GM21529 (cell line): ENCODE measurements around the gene HK3.
"Not testable (repeated sequence)": the region's sequence is repeated elsewhere in the genome, so short reads cannot be mapped to it uniquely, and the experiment has no call there.

ENCODE experiments used
- ATAC-seq: cut with Tn5 transposase; IDR thresholded peaks from one replicate; pipeline ENCODE4 v1.9.1; 2021; ENCODE audit not compliant: unreplicated experiment

Gene HK3

GRCh38 chr5:176884571-176884890 is 14.6 kb downstream of the HK3 start:
- ATAC-seq, result no peak

- ATAC-seq, result no peak
These were observed 15.2 kb downstream of the HK3 start for GRCh38 chr5:176883700-176884570.

- no peak for ATAC-seq
These were observed 16.6 kb downstream of the HK3 start for GRCh38 chr5:176882567-176882903.

- no peak for ATAC-seq
These were observed 17.2 kb downstream of the HK3 start for GRCh38 chr5:176881816-176882566.

GRCh38 chr5:176881021-176881749 is 18.0 kb downstream of the HK3 start:
- ATAC-seq, result no peak

GRCh38 chr5:176880366-176881020 is 18.7 kb downstream of the HK3 start:
- no peak for ATAC-seq

GRCh38 chr5:176879663-176880361 is 19.3 kb downstream of the HK3 start:
- ATAC-seq, result no peak

- ATAC-seq, result no peak
These were observed 20.1 kb downstream of the HK3 start for GRCh38 chr5:176878906-176879662.

GRCh38 chr5:176878463-176878862 is 20.7 kb downstream of the HK3 start:
- ATAC-seq, result no peak

- no peak for ATAC-seq
These were observed 21.3 kb downstream of the HK3 start for GRCh38 chr5:176877793-176878331.

- no peak for ATAC-seq
These were observed 22.4 kb downstream of the HK3 start for GRCh38 chr5:176876506-176877431.

- ATAC-seq, result no peak
These were observed 23.2 kb downstream of the HK3 start for GRCh38 chr5:176875783-176876505.

- no peak for ATAC-seq
These were observed 24.1 kb downstream of the HK3 start for GRCh38 chr5:176875014-176875550.

- no peak for ATAC-seq
These were observed 24.9 kb downstream of the HK3 start for GRCh38 chr5:176874198-176874780.

- no peak for ATAC-seq
These were observed 25.5 kb downstream of the HK3 start for GRCh38 chr5:176873541-176874172.

GRCh38 chr5:176873011-176873410 is 26.1 kb downstream of the HK3 start:
- ATAC-seq, result not testable (repeated sequence)

- ATAC-seq, result not testable (repeated sequence)
These were observed 26.6 kb downstream of the HK3 start for GRCh38 chr5:176872586-176872985.
